Measurements from ENCODE around the gene RYR3.

Gene RYR3

GRCh38 chr15:33357845-33358244 is 47.1 kb downstream of the RYR3 start:
- no peaks in the 10 kb centered on the region for H3K36me3 ChIP-seq (ENCODE audit: control insufficient read depth in 2 of 2, insufficient read depth in 2 of 2, low read length in 2 of 2)
- H3K4me1 ChIP-seq (ENCODE audit: control insufficient read depth, insufficient read depth, low read length) = no peaks in the 10 kb centered on the region
- no peaks in the 10 kb centered on the region for H3K9me3 ChIP-seq (ENCODE audit: control insufficient read depth in 2 of 2, low read length in 2 of 2)
- H3K27ac ChIP-seq (ENCODE audit: low read length) = no peak overlapping the region
- H3K9ac ChIP-seq (ENCODE audit: low read length in 2 of 2) = no peak overlapping the region
- H3K27me3 ChIP-seq (ENCODE audit: control insufficient read depth in 1 of 2, insufficient read depth in 2 of 2, low read length in 2 of 2) = no peaks in the 10 kb centered on the region
- no peak overlapping the region for H3K4me3 ChIP-seq (ENCODE audit: low read length in 2 of 2)

- H3K9me3 ChIP-seq (ENCODE audit: control insufficient read depth in 2 of 2, low read length in 2 of 2) = no peaks in the 10 kb centered on the region
- H3K27me3 ChIP-seq (ENCODE audit: control insufficient read depth in 1 of 2, insufficient read depth in 2 of 2, low read length in 2 of 2) = no peaks in the 10 kb centered on the region
- H3K36me3 ChIP-seq (ENCODE audit: control insufficient read depth in 2 of 2, insufficient read depth in 2 of 2, low read length in 2 of 2) = no peaks in the 10 kb centered on the region
- H3K9ac ChIP-seq (ENCODE audit: low read length in 2 of 2) = no peak overlapping the region
- no peak overlapping the region for H3K27ac ChIP-seq (ENCODE audit: low read length)
- no peak overlapping the region for H3K4me3 ChIP-seq (ENCODE audit: low read length in 2 of 2)
- H3K4me1 ChIP-seq (ENCODE audit: control insufficient read depth, insufficient read depth, low read length) = no peaks in the 10 kb centered on the region
Observed at GRCh38 chr15:33358306-33358705, 47.5 kb downstream of the RYR3 start.

GRCh38 chr15:33360886-33361285 is 50.1 kb downstream of the RYR3 start:
- no peak overlapping the region for H3K27ac ChIP-seq (ENCODE audit: low read length)
- H3K4me1 ChIP-seq (ENCODE audit: control insufficient read depth, insufficient read depth, low read length) = no peaks in the 10 kb centered on the region
- H3K9ac ChIP-seq (ENCODE audit: low read length in 2 of 2) = no peak overlapping the region
- no peaks in the 10 kb centered on the region for H3K9me3 ChIP-seq (ENCODE audit: control insufficient read depth in 2 of 2, low read length in 2 of 2)
- H3K36me3 ChIP-seq (ENCODE audit: control insufficient read depth in 2 of 2, insufficient read depth in 2 of 2, low read length in 2 of 2) = no peaks in the 10 kb centered on the region
- H3K4me3 ChIP-seq (ENCODE audit: low read length in 2 of 2) = no peak overlapping the region
- no peaks in the 10 kb centered on the region for H3K27me3 ChIP-seq (ENCODE audit: control insufficient read depth in 1 of 2, insufficient read depth in 2 of 2, low read length in 2 of 2)

- no peak overlapping the region for H3K9ac ChIP-seq (ENCODE audit: low read length in 2 of 2)
- H3K4me3 ChIP-seq (ENCODE audit: low read length in 2 of 2) = no peak overlapping the region
- H3K9me3 ChIP-seq (ENCODE audit: control insufficient read depth in 2 of 2, low read length in 2 of 2) = no peaks in the 10 kb centered on the region
- no peaks in the 10 kb centered on the region for H3K36me3 ChIP-seq (ENCODE audit: control insufficient read depth in 2 of 2, insufficient read depth in 2 of 2, low read length in 2 of 2)
- H3K27me3 ChIP-seq (ENCODE audit: control insufficient read depth in 1 of 2, insufficient read depth in 2 of 2, low read length in 2 of 2) = no peaks in the 10 kb centered on the region
- H3K27ac ChIP-seq (ENCODE audit: low read length) = no peak overlapping the region
- no peaks in the 10 kb centered on the region for H3K4me1 ChIP-seq (ENCODE audit: control insufficient read depth, insufficient read depth, low read length)
Observed at GRCh38 chr15:33369941-33370622, 59.3 kb downstream of the RYR3 start.

GRCh38 chr15:33370623-33371020 is 59.9 kb downstream of the RYR3 start:
- Histone ChIP-seq H3K4me3 (ENCODE audit: low read length in 2 of 2) (no peak overlapping the region), H3K27ac (ENCODE audit: low read length) (no peak overlapping the region), H3K27me3 (ENCODE audit: control insufficient read depth in 1 of 2, insufficient read depth in 2 of 2, low read length in 2 of 2) (no peaks in the 10 kb centered on the region), H3K36me3 (ENCODE audit: control insufficient read depth in 2 of 2, insufficient read depth in 2 of 2, low read length in 2 of 2) (no peaks in the 10 kb centered on the region), H3K4me1 (ENCODE audit: control insufficient read depth, insufficient read depth, low read length) (no peaks in the 10 kb centered on the region), H3K9me3 (ENCODE audit: control insufficient read depth in 2 of 2, low read length in 2 of 2) (no peaks in the 10 kb centered on the region), H3K9ac (ENCODE audit: low read length in 2 of 2) (no peak overlapping the region)

GRCh38 chr15:33371159-33371558 is 60.4 kb downstream of the RYR3 start:
- no peak overlapping the region for H3K27ac ChIP-seq (ENCODE audit: low read length)
- no peaks in the 10 kb centered on the region for H3K9me3 ChIP-seq (ENCODE audit: control insufficient read depth in 2 of 2, low read length in 2 of 2)
- H3K27me3 ChIP-seq (ENCODE audit: control insufficient read depth in 1 of 2, insufficient read depth in 2 of 2, low read length in 2 of 2) = no peaks in the 10 kb centered on the region
- H3K4me1 ChIP-seq (ENCODE audit: control insufficient read depth, insufficient read depth, low read length) = no peaks in the 10 kb centered on the region
- no peak overlapping the region for H3K9ac ChIP-seq (ENCODE audit: low read length in 2 of 2)
- no peak overlapping the region for H3K4me3 ChIP-seq (ENCODE audit: low read length in 2 of 2)
- H3K36me3 ChIP-seq (ENCODE audit: control insufficient read depth in 2 of 2, insufficient read depth in 2 of 2, low read length in 2 of 2) = no peaks in the 10 kb centered on the region

- Histone ChIP-seq H3K27ac (ENCODE audit: low read length) (no peak overlapping the region), H3K9me3 (ENCODE audit: control insufficient read depth in 2 of 2, low read length in 2 of 2) (no peaks in the 10 kb centered on the region), H3K27me3 (ENCODE audit: control insufficient read depth in 1 of 2, insufficient read depth in 2 of 2, low read length in 2 of 2) (no peaks in the 10 kb centered on the region), H3K36me3 (ENCODE audit: control insufficient read depth in 2 of 2, insufficient read depth in 2 of 2, low read length in 2 of 2) (no peaks in the 10 kb centered on the region), H3K9ac (ENCODE audit: low read length in 2 of 2) (no peak overlapping the region), H3K4me1 (ENCODE audit: control insufficient read depth, insufficient read depth, low read length) (no peaks in the 10 kb centered on the region), H3K4me3 (ENCODE audit: low read length in 2 of 2) (no peak overlapping the region)
Observed at GRCh38 chr15:33374226-33374914, 63.6 kb downstream of the RYR3 start.

GRCh38 chr15:33375236-33375635 is 64.5 kb downstream of the RYR3 start:
- Histone ChIP-seq H3K4me1 (ENCODE audit: control insufficient read depth, insufficient read depth, low read length) (no peaks in the 10 kb centered on the region), H3K27me3 (ENCODE audit: control insufficient read depth in 1 of 2, insufficient read depth in 2 of 2, low read length in 2 of 2) (no peaks in the 10 kb centered on the region), H3K9ac (ENCODE audit: low read length in 2 of 2) (no peak overlapping the region), H3K4me3 (ENCODE audit: low read length in 2 of 2) (no peak overlapping the region), H3K36me3 (ENCODE audit: control insufficient read depth in 2 of 2, insufficient read depth in 2 of 2, low read length in 2 of 2) (no peaks in the 10 kb centered on the region), H3K27ac (ENCODE audit: low read length) (no peak overlapping the region), H3K9me3 (ENCODE audit: control insufficient read depth in 2 of 2, low read length in 2 of 2) (no peaks in the 10 kb centered on the region)

GRCh38 chr15:33377204-33377603 is 66.4 kb downstream of the RYR3 start:
- Histone ChIP-seq H3K4me3 (ENCODE audit: low read length in 2 of 2) (no peak overlapping the region), H3K27ac (ENCODE audit: low read length) (no peak overlapping the region), H3K27me3 (ENCODE audit: control insufficient read depth in 1 of 2, insufficient read depth in 2 of 2, low read length in 2 of 2) (no peaks in the 10 kb centered on the region), H3K4me1 (ENCODE audit: control insufficient read depth, insufficient read depth, low read length) (no peaks in the 10 kb centered on the region), H3K9me3 (ENCODE audit: control insufficient read depth in 2 of 2, low read length in 2 of 2) (no peaks in the 10 kb centered on the region), H3K36me3 (ENCODE audit: control insufficient read depth in 2 of 2, insufficient read depth in 2 of 2, low read length in 2 of 2) (no peaks in the 10 kb centered on the region), H3K9ac (ENCODE audit: low read length in 2 of 2) (no peak overlapping the region)

- Histone ChIP-seq H3K27ac (ENCODE audit: low read length) (no peak overlapping the region), H3K27me3 (ENCODE audit: control insufficient read depth in 1 of 2, insufficient read depth in 2 of 2, low read length in 2 of 2) (no peaks in the 10 kb centered on the region), H3K4me3 (ENCODE audit: low read length in 2 of 2) (no peak overlapping the region), H3K9me3 (ENCODE audit: control insufficient read depth in 2 of 2, low read length in 2 of 2) (no peaks in the 10 kb centered on the region), H3K4me1 (ENCODE audit: control insufficient read depth, insufficient read depth, low read length) (no peaks in the 10 kb centered on the region), H3K36me3 (ENCODE audit: control insufficient read depth in 2 of 2, insufficient read depth in 2 of 2, low read length in 2 of 2) (no peaks in the 10 kb centered on the region), H3K9ac (ENCODE audit: low read length in 2 of 2) (no peak overlapping the region)
Observed at GRCh38 chr15:33378866-33379480, 68.2 kb downstream of the RYR3 start.

- Histone ChIP-seq H3K9me3 (ENCODE audit: control insufficient read depth in 2 of 2, low read length in 2 of 2) (no peaks in the 10 kb centered on the region), H3K4me3 (ENCODE audit: low read length in 2 of 2) (no peak overlapping the region), H3K4me1 (ENCODE audit: control insufficient read depth, insufficient read depth, low read length) (no peaks in the 10 kb centered on the region), H3K36me3 (ENCODE audit: control insufficient read depth in 2 of 2, insufficient read depth in 2 of 2, low read length in 2 of 2) (no peaks in the 10 kb centered on the region), H3K27ac (ENCODE audit: low read length) (no peak overlapping the region), H3K9ac (ENCODE audit: low read length in 2 of 2) (no peak overlapping the region), H3K27me3 (ENCODE audit: control insufficient read depth in 1 of 2, insufficient read depth in 2 of 2, low read length in 2 of 2) (no peaks in the 10 kb centered on the region)
Observed at GRCh38 chr15:33380406-33380805, 69.6 kb downstream of the RYR3 start.

All from stomach smooth muscle (tissue), 2 donors.